ENCODE data around the gene KIF26B.

The KIF26B gene

GRCh38 chr1:245184779-245185178 is 30.0 kb downstream of the KIF26B start:
- DNase-seq (ENCODE audit: low read depth), result no peak
- no peak overlapping the region for H3K4me3 ChIP-seq (ENCODE audit: low read depth, low read length)
- no peak for TF ChIP-seq CTCF (IDR thresholded peaks at IDR 0.05; ENCODE audit: control insufficient read depth, extremely low read depth, insufficient read depth)

GRCh38 chr1:245188403-245188802 is 33.6 kb downstream of the KIF26B start:
- no peak overlapping the region for H3K4me3 ChIP-seq (ENCODE audit: low read depth, low read length)
- TF ChIP-seq CTCF (IDR thresholded peaks at IDR 0.05; ENCODE audit: control insufficient read depth, extremely low read depth, insufficient read depth), result no peak
- DNase-seq (ENCODE audit: low read depth), result no peak

- DNase-seq (ENCODE audit: low read depth), result no peak
- H3K4me3 ChIP-seq (ENCODE audit: low read depth, low read length), result no peak overlapping the region
- no peak for TF ChIP-seq CTCF (IDR thresholded peaks at IDR 0.05; ENCODE audit: control insufficient read depth, extremely low read depth, insufficient read depth)
Observed at GRCh38 chr1:245195398-245195797, 40.6 kb downstream of the KIF26B start.

GRCh38 chr1:245197121-245197520 is 42.3 kb downstream of the KIF26B start:
- no peak for DNase-seq (ENCODE audit: low read depth)
- no peak overlapping the region for H3K4me3 ChIP-seq (ENCODE audit: low read depth, low read length)
- no peak for TF ChIP-seq CTCF (IDR thresholded peaks at IDR 0.05; ENCODE audit: control insufficient read depth, extremely low read depth, insufficient read depth)

- TF ChIP-seq CTCF (IDR thresholded peaks at IDR 0.05; ENCODE audit: control insufficient read depth, extremely low read depth, insufficient read depth), result no peak
- H3K4me3 ChIP-seq (ENCODE audit: low read depth, low read length), result no peak overlapping the region
- no peak for DNase-seq (ENCODE audit: low read depth)
Observed at GRCh38 chr1:245197911-245198379, 43.2 kb downstream of the KIF26B start.

GRCh38 chr1:245198748-245199516 is 44.1 kb downstream of the KIF26B start:
- DNase-seq (ENCODE audit: low read depth), result no peak
- TF ChIP-seq CTCF (IDR thresholded peaks at IDR 0.05; ENCODE audit: control insufficient read depth, extremely low read depth, insufficient read depth), result no peak
- no peak overlapping the region for H3K4me3 ChIP-seq (ENCODE audit: low read depth, low read length)

GRCh38 chr1:245200146-245200545 is 45.4 kb downstream of the KIF26B start:
- no peak for DNase-seq (ENCODE audit: low read depth)
- no peak for TF ChIP-seq CTCF (IDR thresholded peaks at IDR 0.05; ENCODE audit: control insufficient read depth, extremely low read depth, insufficient read depth)

More at GRCh38 chr1:245200146-245200545, 45.4 kb downstream of the KIF26B start:
- H3K4me3 ChIP-seq (ENCODE audit: low read depth, low read length), result no peak overlapping the region

All from LNCaP clone FGC (cell line).